Measurements from ENCODE around the gene KCNQ1.

DNA sequence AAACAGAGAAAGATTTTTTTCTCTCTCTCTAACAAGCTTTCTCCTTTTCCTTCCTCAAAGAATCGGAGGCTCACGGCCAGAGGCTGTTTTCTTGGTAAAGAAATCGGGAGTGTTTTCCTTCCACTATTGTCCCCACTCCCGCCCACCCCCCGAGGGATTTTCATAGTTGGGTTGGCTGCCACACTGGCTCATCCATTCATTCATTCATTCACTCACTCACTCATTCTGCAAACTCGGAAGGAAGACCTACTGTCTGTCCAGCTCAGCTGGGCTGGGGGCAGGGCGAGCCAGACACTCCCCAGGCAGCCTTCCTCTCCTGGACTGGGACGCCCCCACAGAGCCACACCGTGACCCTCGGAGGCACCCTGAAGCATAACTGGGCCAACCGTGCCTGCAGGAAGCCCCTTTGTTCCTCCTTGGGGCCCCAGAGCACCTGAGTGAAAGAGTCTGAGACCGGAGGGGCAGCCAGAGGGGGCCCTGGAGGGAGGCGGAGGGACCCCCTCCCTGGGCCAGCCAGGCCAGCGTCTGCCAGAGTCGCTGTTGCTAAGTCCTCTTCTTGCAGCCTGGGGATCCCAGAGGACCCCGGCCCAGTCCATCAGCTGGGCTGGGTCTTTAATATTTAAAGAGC lies 423.8 kb downstream of the KCNQ1 start:
- TF ChIP-seq EZH2phosphoT487 (conservative IDR thresholded peaks at IDR 0.05; ENCODE audit: low read length): no peak
- TF ChIP-seq, protein P1, sequence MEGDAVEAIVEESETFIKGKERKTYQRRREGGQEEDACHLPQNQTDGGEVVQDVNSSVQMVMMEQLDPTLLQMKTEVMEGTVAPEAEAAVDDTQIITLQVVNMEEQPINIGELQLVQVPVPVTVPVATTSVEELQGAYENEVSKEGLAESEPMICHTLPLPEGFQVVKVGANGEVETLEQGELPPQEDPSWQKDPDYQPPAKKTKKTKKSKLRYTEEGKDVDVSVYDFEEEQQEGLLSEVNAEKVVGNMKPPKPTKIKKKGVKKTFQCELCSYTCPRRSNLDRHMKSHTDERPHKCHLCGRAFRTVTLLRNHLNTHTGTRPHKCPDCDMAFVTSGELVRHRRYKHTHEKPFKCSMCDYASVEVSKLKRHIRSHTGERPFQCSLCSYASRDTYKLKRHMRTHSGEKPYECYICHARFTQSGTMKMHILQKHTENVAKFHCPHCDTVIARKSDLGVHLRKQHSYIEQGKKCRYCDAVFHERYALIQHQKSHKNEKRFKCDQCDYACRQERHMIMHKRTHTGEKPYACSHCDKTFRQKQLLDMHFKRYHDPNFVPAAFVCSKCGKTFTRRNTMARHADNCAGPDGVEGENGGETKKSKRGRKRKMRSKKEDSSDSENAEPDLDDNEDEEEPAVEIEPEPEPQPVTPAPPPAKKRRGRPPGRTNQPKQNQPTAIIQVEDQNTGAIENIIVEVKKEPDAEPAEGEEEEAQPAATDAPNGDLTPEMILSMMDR (IDR thresholded peaks at IDR 0.05; ENCODE audit: insufficient read depth, low read length, poor library complexity, severe bottlenecking): no peak
